H1 (cell line): ENCODE measurements around the gene SIK3.

Source experiments
- BACH1 ChIP-seq: IDR thresholded peaks from 2 replicates; pipeline ENCODE4 v1.6.1; 2012; ENCODE audit warnings: low read length, improper control_type of control experiment
- EZH2 ChIP-seq: fragments of 200-600 bp; sonication (generic); IDR thresholded peaks from 2 replicates; pipeline ENCODE4 v1.7.1; 2012; ENCODE audit warnings: low read depth, mild to moderate bottlenecking, moderate library complexity, low read length, inconsistent platforms; ENCODE audit not compliant: severe bottlenecking
- GTF2F1 ChIP-seq: IDR thresholded peaks from 2 replicates; pipeline ENCODE4 v1.6.1; 2012; ENCODE audit warnings: low read depth, low read length, improper control_type of control experiment, borderline replicate concordance
- KDM5A ChIP-seq: fragments of 200-600 bp; IDR thresholded peaks from 2 replicates; pipeline ENCODE4 v1.7.1; 2012; ENCODE audit warnings: mild to moderate bottlenecking, low read length, inconsistent platforms, mixed read lengths
- PHF8 ChIP-seq: fragments of 200-600 bp; sonication (generic); conservative IDR thresholded peaks from 2 replicates; pipeline ENCODE4 v1.7.1; 2012; ENCODE audit warnings: low read depth, mild to moderate bottlenecking, inconsistent platforms, low read length, moderate library complexity
- POLR2A ChIP-seq, 2 experiments: IDR thresholded peaks; 1 replicate in 1 of 2; 2 replicates in 1 of 2; pipeline ENCODE4 v1.6.1; 2011; ENCODE audit warnings: low read depth in 2 of 2, low read length in 2 of 2, mild to moderate bottlenecking in 2 of 2; ENCODE audit errors: control extremely low read depth in 1 of 2
- POLR2AphosphoS5 ChIP-seq: IDR thresholded peaks from 2 replicates; pipeline ENCODE4 v1.6.1; 2011; ENCODE audit warnings: low read depth, low read length
- SIRT6 ChIP-seq: IDR thresholded peaks from one replicate; pipeline ENCODE4 v1.7.1; 2012; ENCODE audit warnings: low read length, inconsistent platforms
- TF ChIP-seq, protein P1 (sequence below), 3 experiments: IDR thresholded peaks; 1 replicate in 2 of 3; 2 replicates in 1 of 3; pipeline versions ENCODE4 v1.5.1 to v1.6.1; 2011; ENCODE audit warnings: low read length in 3 of 3, mild to moderate bottlenecking in 3 of 3, inconsistent platforms in 2 of 3, low read depth in 1 of 3, moderate library complexity in 1 of 3; ENCODE audit not compliant: insufficient read depth in 1 of 3; ENCODE audit errors: control extremely low read depth in 1 of 3

DNA sequence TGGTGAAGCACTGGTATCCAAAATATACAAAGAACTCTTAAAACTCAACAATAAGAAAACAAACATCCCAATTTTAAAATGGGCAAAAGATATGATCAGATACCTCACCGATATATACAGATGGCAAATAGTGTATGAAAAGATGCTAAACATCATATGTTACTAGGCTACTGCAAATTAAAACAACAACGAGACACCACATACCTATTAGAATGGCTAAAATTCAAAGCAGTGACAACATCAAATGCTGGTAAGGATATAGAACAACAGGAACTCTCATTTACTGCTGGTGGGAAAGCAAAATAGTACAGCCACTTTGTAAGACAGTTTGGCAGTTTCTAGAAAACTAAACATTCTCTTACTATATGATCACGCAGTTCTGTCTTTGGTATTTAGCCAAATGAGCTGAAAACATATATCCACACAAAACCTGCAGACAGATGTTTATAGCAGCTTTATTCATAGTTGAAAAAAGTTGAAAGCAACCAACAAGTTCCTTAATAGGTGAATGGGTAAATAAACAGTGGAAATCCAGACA, 38.5 kb downstream of the SIK3 start:
- TF ChIP-seq, protein P1, sequence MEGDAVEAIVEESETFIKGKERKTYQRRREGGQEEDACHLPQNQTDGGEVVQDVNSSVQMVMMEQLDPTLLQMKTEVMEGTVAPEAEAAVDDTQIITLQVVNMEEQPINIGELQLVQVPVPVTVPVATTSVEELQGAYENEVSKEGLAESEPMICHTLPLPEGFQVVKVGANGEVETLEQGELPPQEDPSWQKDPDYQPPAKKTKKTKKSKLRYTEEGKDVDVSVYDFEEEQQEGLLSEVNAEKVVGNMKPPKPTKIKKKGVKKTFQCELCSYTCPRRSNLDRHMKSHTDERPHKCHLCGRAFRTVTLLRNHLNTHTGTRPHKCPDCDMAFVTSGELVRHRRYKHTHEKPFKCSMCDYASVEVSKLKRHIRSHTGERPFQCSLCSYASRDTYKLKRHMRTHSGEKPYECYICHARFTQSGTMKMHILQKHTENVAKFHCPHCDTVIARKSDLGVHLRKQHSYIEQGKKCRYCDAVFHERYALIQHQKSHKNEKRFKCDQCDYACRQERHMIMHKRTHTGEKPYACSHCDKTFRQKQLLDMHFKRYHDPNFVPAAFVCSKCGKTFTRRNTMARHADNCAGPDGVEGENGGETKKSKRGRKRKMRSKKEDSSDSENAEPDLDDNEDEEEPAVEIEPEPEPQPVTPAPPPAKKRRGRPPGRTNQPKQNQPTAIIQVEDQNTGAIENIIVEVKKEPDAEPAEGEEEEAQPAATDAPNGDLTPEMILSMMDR (IDR thresholded peaks at IDR 0.05; ENCODE audit: control extremely low read depth in 1 of 3, insufficient read depth in 1 of 3, low read depth in 1 of 3, low read length in 3 of 3) = no peak
- TF ChIP-seq KDM5A (no peak), POLR2A (IDR thresholded peaks at IDR 0.05; ENCODE audit: control extremely low read depth in 1 of 2, low read depth in 2 of 2, low read length in 2 of 2) (no peak), BACH1 (no peak), PHF8 (no peak), EZH2 (no peak), GTF2F1 (no peak), POLR2AphosphoS5 (no peak), SIRT6 (no peak)
